K562 (cell line): ENCODE measurements around the gene CIAO2B. TPM values are rescaled to one million over a fixed set of nuclear protein-coding genes. Genes with fewer than 3 reads are reported as not detected.

Source experiments
- BMI1 ChIP-seq: fragments of 150-350 bp; IDR thresholded peaks from 2 replicates; pipeline ENCODE4 v1.6.1; 2014; ENCODE audit warnings: low read length
- ESRRA ChIP-seq: fragments of 450-650 bp; IDR thresholded peaks from 2 replicates; pipeline ENCODE4 v1.6.1; 2014; ENCODE audit warnings: low read depth, mild to moderate bottlenecking, moderate library complexity, borderline replicate concordance
- GATAD2A ChIP-seq: fragments of 450-650 bp; IDR thresholded peaks from 2 replicates; pipeline ENCODE4 v1.6.1; 2017
- MYC ChIP-seq, 2 experiments: fragments of 250-450 bp in 1 of 2; sonication (Bioruptor Pico) in 1 of 2; IDR thresholded peaks; 2 replicates each; pipeline versions ENCODE4 v1.5.1 to v1.6.1; 2012 to 2021; ENCODE audit warnings: low read depth in 2 of 2, borderline replicate concordance in 1 of 2, improper control_type of control experiment in 1 of 2, low read length in 1 of 2, mild to moderate bottlenecking in 1 of 2, moderate library complexity in 1 of 2
- NKRF ChIP-seq: fragments of 450-650 bp; IDR thresholded peaks from 2 replicates; pipeline ENCODE4 v1.6.1; 2016; ENCODE audit warnings: borderline replicate concordance
- NR3C1 ChIP-seq: sonication (generic); formaldehyde crosslinking; IDR thresholded peaks from 2 replicates; pipeline ENCODE4 v1.8.1; 2022; ENCODE audit warnings: missing genetic modification reagents
- PKNOX1 ChIP-seq: fragments of 450-650 bp; IDR thresholded peaks from 2 replicates; pipeline ENCODE4 v1.6.1; 2016
- POLR2AphosphoS5 ChIP-seq: IDR thresholded peaks from 2 replicates; pipeline ENCODE4 v1.6.1; 2011; ENCODE audit warnings: mild to moderate bottlenecking, low read depth, low read length, moderate library complexity; ENCODE audit not compliant: control insufficient read depth, insufficient read depth
- TCF7 ChIP-seq: sonication (generic); IDR thresholded peaks from 2 replicates; pipeline ENCODE4 v1.6.1; 2016; ENCODE audit warnings: antibody characterized with exemption, borderline replicate concordance
- ZMIZ1 ChIP-seq, 2 experiments: fragments of 150-350 bp in 1 of 2; IDR thresholded peaks; 2 replicates each; pipeline ENCODE4 v1.6.1; 2012 to 2016; ENCODE audit warnings: low read depth in 2 of 2, low read length in 2 of 2, mild to moderate bottlenecking in 1 of 2, moderate library complexity in 1 of 2
- ZNF512 ChIP-seq: IDR thresholded peaks from 2 replicates; pipeline ENCODE4 v1.6.1; 2016; ENCODE audit warnings: missing genetic modification characterization, missing compliant biosample characterization
- polyA plus RNA-seq, 8 experiments: library from polyadenylated mRNA; depleted of rRNA in 4 of 8; stranded (reverse) in 5 of 8; unstranded in 3 of 8; fragments of >200 nt; fragmentation: Nextera tagmentation in 2 of 8; fragmentation: Illumina TruSeq in 1 of 8; extraction: Ambion mirVana in 2 of 8; extraction: Trizol in 1 of 8; gene quantifications; 2 replicates each; pipeline versions ENCODE4 v1.2.1 to v1.2.3, GENCODE V29; 2011 to 2014; ENCODE audit warnings: inconsistent platforms in 1 of 8, missing spikeins in 1 of 8
- total RNA-seq, 7 experiments: library from RNA; depleted of rRNA in 6 of 7; stranded (reverse); fragments of >200 nt in 6 of 7; fragmentation: Illumina TruSeq in 2 of 7; extraction: Trizol in 2 of 7; gene quantifications; 2 replicates each; pipeline versions ENCODE4 v1.2.1 to v1.2.3, GENCODE V29; 2011 to 2021; ENCODE audit warnings: low replicate concordance in 1 of 7
- TF ChIP-seq, protein P1 (sequence below): IDR thresholded peaks from 2 replicates; pipeline ENCODE4 v1.6.1; 2011; ENCODE audit not compliant: insufficient read length; ENCODE audit errors: extremely low read depth
- TF ChIP-seq, protein P2 (sequence below): IDR thresholded peaks from 3 replicates; pipeline ENCODE4 v1.6.1; 2011; ENCODE audit warnings: borderline replicate concordance, mild to moderate bottlenecking; ENCODE audit not compliant: insufficient read length, insufficient read depth

Gene CIAO2B
- total and polyA plus RNA-seq, 9 of the 15 experiments (the other 6 are each of a cell fraction or from before 2014, with no cell fraction given) = 86.8 to 182 (median 113) TPM

DNA sequence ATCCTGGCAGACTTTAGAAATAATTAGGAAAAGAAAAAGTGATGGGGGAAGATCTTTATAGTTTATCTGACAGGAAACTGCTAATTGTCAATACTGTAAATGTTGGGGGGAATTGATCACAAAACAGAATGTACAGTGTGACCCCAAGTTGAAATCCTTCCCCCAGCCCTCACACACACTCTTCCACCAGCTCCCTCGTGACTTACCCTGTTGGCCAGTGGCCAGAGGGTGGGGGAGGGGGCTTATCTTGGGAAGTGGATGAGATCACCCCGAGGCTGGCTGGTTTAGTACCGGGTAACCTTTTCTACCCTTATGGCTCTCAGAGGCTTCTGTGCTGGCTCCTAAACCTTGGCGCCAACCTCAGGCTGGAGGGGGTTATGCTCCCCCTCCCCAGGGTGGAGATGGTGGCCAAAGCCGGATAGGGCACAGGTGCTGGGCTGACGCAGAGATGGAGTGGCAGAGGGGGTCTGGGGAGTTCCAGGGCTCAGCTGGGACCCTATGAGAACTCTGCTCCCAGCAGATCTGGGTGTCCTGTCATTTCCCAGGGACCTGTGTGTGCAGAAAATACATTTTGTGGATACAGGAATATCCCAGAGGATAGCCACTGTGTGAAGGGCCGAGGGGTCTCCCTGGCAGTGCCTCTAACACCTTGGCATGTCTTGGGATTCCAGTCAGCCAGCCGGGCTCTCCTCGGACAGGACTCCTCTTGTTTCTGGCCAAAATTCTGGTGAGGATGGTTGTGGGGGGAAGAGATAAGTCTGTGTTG is 34.1 kb downstream of the CIAO2B start (continued):
- TF ChIP-seq ZMIZ1 (IDR thresholded peaks at IDR 0.05; ENCODE audit: low read depth in 2 of 2, low read length in 2 of 2) (peak in 1 of 2 experiments; percentile 67; a peak in 2 of 4 replicates), ZNF512 (no peak), NKRF (no peak; the same call in 1 of the 2 replicates), BMI1 (no peak), ESRRA (no peak; the same call in none of the 2 replicates), NR3C1 (CRISPR knock-in tag) (no peak), TCF7 (no peak), PKNOX1 (no peak), GATAD2A (peak; percentile 62; the same call in 1 of the 2 replicates), MYC (IDR thresholded peaks at IDR 0.05; ENCODE audit: low read depth, low read length) (peak; percentile 91), MYC (CRISPR knock-in tag; IDR thresholded peaks at IDR 0.05; ENCODE audit: borderline replicate concordance, low read depth) (no peak), POLR2AphosphoS5 (peak; percentile 92)
- TF ChIP-seq, protein P1, sequence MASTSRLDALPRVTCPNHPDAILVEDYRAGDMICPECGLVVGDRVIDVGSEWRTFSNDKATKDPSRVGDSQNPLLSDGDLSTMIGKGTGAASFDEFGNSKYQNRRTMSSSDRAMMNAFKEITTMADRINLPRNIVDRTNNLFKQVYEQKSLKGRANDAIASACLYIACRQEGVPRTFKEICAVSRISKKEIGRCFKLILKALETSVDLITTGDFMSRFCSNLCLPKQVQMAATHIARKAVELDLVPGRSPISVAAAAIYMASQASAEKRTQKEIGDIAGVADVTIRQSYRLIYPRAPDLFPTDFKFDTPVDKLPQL = peak; percentile 85
- TF ChIP-seq, protein P2, sequence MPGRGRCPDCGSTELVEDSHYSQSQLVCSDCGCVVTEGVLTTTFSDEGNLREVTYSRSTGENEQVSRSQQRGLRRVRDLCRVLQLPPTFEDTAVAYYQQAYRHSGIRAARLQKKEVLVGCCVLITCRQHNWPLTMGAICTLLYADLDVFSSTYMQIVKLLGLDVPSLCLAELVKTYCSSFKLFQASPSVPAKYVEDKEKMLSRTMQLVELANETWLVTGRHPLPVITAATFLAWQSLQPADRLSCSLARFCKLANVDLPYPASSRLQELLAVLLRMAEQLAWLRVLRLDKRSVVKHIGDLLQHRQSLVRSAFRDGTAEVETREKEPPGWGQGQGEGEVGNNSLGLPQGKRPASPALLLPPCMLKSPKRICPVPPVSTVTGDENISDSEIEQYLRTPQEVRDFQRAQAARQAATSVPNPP = no peak
